Measurements from ENCODE around the gene ACTR3C.
"Not testable (repeated sequence)": the region's sequence is repeated elsewhere in the genome, so short reads cannot be mapped to it uniquely, and the experiment has no call there.

ACTR3C gene

DNA sequence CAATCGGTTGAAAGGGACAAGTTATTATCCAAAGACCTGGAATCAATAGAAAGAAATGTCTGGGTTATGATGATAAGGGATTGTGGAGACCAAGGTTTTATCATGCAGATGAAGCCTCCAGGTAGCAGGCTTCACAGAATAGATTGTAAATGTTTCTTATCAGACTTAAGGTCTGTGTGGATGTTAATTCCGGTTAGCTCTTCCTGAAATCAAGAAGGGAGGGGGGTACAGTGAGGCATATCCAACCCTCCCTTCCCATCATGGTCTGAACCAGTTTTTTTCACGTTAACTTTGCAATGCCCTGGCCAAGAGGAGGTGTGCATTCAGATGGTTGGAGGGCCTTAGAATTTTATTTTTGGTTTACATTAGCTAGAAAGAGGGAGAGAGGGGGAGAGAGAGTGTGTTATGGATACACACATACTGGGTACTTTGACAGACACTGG is 10.0 kb downstream of the ACTR3C start:
- no peak for DNase-seq (ENCODE audit: low spot score)

GRCh38 chr7:150312649-150313366 is 10.5 kb downstream of the ACTR3C start:
- DNase-seq (ENCODE audit: low spot score) = not testable (repeated sequence)

- DNase-seq (ENCODE audit: low spot score) = no peak
Measured at GRCh38 chr7:150311711-150312110, 11.6 kb downstream of the ACTR3C start.

DNA sequence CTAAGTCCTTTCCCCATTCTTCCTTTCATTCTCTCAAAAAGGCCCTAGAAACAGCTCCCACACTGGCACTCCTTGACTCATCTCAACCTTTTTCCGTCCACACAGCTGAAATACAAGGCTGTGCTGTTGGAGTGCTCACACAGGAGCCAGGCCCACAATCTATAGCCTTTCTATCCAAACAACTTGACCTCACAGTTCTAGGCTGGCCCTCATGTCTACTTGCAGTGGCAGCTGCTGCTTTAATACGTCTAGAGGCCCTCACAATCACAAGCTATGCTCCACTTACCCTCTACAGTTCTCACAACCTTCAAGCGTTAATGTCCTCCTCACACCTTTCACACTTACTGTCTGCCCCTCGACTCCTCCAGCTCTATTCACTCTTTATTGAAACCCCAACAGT is 12.2 kb downstream of the ACTR3C start:
- no peak for DNase-seq (ENCODE audit: low spot score)

- no peak for DNase-seq (ENCODE audit: low spot score)
Measured at GRCh38 chr7:150308575-150308974, 14.8 kb downstream of the ACTR3C start.

- DNase-seq (ENCODE audit: low spot score) = no peak
Measured at GRCh38 chr7:150307904-150308303, 15.4 kb downstream of the ACTR3C start.

- DNase-seq (ENCODE audit: low spot score) = no peak
Measured at GRCh38 chr7:150307129-150307528, 16.2 kb downstream of the ACTR3C start.

DNA sequence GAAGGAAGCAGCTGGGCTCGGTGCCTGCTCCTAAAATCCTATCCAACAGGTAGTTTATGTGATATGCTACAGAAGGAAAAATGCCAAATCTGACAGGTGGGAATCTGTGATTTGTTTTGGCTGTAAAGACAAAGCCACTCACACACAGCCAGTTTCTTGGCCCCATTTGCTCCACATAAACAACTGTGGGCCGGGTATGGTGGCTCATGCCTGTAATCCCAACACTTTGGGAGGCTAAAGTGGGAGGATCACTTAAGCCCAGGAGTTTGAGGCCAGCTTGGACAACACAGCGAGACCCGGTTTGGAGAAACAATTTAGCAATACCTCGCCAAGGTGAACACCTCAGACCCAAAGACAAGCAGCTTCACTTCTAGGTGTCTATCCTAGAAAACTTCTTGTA is 17.0 kb downstream of the ACTR3C start:
- not testable (repeated sequence) for DNase-seq (ENCODE audit: low spot score)

DNA sequence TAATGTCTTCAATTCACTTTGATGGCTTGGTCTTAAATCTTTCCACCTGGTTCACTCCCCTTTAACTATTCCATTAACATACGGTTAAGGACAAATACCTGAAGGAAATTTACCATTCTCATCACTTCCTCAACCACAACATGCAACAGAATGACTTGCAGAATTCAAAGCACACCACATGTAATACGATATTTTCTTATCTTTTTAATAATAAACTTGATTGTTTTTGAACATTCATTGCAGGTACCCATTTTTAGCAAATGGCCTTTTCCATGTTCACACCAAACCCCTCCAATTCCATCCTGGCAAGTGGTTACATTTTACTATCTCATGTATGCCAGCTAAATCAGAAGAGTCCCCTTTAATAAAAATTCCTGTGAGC is 17.5 kb downstream of the ACTR3C start:
- not testable (repeated sequence) for DNase-seq (ENCODE audit: low spot score)

GRCh38 chr7:150305259-150305902 is 18.0 kb downstream of the ACTR3C start:
- DNase-seq (ENCODE audit: low spot score) = not testable (repeated sequence)

GRCh38 chr7:150304499-150305258 is 18.7 kb downstream of the ACTR3C start:
- not testable (repeated sequence) for DNase-seq (ENCODE audit: low spot score)

DNA sequence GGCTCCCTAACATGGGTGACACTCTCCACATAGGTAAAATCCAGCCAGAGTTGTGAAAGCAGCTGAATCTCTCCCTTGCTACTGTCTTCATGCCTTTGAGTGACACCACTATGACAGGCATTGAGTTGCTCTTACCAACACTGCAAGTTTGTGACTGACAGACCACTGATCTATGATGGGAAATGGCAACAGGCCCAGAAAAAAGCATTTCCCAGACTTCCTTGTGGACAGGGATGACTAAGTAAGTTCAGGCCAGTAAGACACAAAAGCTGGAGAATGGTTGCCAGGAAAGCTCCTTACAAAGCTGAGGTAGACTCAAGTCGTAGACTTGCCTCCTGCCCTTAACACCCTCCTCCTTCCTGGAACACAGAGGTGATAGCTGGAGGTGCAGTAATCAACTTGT is 20.4 kb downstream of the ACTR3C start:
- DNase-seq (ENCODE audit: low spot score) = not testable (repeated sequence)

DNA sequence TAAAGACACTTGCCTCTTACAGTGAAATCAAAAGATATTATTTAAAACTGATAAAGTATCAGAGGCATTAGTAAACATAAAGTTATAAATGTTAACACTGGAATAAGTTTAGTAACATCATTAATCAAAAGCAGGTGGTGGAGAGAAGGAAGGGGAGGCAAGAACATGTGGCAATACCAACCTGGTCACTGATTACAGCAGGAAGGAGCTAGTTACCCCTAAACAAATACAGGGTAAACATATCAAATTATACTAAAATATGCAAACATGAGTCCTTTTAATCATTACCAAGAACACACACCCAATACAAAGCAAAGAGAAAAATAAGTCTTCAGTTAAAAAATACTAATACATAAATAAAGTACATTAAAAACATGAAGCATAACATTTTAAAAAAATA is 25.4 kb downstream of the ACTR3C start:
- not testable (repeated sequence) for DNase-seq (ENCODE audit: low spot score)

GRCh38 chr7:150296802-150297201 is 26.5 kb downstream of the ACTR3C start:
- DNase-seq (ENCODE audit: low spot score) = not testable (repeated sequence)

DNA sequence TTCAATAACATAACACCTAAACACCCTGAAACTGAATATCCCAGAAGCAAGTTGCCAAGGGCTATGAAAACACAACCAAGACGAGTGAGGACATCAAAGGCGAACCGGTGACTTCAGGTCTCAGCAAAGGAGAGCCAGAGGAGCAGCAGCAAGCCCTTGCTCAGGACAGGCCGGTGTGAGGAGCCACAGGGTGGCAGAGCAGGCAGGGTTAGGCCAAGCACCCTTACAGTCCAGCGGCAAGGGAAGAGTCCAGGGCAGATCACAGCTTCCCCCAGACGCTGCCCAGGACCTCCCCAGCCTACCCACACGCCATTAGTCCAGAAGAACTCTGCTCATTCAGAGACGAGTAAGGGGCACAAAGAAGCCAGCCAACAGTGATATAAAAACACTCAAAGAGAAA is 27.7 kb downstream of the ACTR3C start:
- DNase-seq (ENCODE audit: low spot score) = not testable (repeated sequence)

- not testable (repeated sequence) for DNase-seq (ENCODE audit: low spot score)
Measured at GRCh38 chr7:150295027-150295426, 28.3 kb downstream of the ACTR3C start.

DNA sequence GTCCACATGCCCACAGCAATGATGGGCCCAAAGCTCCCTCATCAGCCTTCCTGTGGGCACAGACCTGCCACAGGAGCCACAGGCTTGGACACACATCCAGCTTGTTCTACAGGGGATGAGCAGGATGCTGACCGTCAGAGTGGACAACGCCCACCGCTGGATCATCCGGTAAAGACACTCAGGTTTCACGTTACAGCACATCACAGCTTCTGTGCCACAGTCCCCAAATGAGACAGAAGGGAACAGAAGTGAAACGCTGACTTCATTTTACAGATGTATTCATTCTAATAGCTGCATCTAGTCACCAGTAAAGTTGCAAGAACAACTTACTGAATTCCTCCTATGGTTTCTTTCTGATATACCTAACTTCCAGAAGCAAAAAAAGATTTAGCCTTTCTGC is 33.0 kb downstream of the ACTR3C start:
- DNase-seq (ENCODE audit: low spot score) = peak; percentile 6

DNA sequence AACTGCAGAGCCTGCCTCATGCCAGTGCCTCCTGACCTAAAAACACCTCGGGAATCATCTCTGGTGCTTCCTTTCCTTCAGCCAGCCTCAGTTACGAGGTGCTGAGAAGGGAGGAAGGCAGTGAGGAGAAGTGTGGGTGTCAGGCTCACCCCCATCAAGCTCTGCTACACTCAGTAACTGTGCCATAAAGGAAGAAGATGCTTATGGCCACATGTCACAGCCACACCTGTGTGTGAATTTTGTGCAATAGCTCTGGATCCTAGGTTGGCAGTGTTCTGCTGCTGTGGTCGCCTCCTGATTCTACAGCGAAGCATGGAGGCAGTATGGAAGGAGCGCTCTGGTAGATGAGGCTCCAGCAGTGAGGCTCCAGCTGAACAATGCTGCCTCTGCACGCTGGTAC is 34.5 kb downstream of the ACTR3C start:
- DNase-seq (ENCODE audit: low spot score) = not testable (repeated sequence)

DNA sequence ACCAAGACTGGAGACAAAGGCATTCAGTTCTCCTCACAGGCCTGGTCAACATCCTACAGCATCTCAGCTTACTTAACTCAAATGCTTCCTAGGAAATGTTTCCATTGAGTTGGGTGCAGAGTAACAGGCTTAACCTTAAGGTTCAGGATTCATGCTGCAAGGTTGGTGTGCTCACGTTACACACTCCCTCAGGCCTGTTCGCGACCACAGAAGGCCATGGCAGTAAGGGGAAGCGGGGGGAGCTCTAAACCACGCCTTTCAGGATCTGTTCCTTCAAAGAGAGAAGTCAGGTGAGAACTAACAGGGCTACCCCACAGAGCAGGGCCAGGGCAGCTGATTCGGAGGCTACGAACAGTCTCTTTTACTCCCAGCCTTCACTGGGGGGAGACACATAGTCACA is 35.5 kb downstream of the ACTR3C start:
- DNase-seq (ENCODE audit: low spot score) = not testable (repeated sequence)

DNA sequence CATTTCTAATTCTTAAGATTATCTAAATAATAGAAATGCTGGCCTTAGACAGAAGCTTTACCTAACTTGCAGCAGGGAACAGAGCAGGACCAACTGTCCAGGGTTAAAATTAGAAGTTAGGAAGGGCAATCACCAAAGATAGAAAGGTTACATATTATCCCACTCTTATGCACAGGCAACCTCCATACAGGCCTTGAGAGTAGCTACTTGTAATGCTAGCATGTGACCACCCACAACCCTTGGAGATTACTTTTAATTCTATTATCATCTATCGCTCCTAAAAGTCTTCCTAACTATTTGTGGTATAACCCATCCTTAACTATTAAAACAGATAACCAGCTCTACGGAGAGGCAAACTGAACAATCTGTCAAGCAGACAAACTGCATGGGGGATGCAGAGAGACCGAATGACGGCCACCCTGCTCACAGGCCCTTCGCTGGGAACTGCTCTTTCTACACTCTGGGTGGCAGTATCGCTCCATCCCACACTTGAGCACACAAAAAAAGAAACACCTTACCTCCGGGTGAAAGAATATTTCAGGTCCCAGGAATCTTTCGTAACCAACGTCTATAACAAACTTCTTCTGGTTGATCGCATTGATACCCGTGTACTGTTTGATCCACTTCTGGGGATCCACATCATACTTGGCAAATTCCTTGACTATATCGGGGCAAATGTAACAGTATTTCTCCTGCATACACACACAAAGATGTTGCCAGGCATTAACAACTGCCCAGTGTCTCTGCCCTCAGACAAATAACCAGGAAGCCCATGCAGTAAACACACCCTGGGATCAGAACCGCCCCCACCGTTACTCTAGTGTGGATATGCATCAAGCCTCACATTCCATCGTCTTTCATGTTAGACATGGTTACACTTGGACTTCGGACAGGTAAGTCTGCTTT is 37.2 kb downstream of the ACTR3C start:
- DNase-seq (ENCODE audit: low spot score) = not testable (repeated sequence)

DNA sequence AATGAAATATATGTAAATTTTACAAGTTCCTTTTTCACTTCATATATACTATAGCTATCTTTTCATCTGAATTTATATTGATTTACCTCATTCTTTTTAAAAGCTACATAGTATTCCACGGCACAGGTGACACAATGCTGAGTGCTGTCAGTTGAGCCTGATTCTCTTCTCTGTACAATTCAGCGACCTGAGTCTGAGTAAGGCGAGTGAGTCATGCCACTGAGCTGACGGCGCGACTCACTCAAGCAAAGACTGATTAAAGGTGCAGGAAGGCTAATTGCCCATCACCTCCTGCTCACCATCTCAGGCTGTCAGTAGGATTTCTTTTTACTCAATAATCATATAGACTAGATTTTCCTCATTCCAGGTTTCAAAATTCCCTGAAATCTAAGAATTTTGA is 39.7 kb downstream of the ACTR3C start:
- not testable (repeated sequence) for DNase-seq (ENCODE audit: low spot score)

DNA sequence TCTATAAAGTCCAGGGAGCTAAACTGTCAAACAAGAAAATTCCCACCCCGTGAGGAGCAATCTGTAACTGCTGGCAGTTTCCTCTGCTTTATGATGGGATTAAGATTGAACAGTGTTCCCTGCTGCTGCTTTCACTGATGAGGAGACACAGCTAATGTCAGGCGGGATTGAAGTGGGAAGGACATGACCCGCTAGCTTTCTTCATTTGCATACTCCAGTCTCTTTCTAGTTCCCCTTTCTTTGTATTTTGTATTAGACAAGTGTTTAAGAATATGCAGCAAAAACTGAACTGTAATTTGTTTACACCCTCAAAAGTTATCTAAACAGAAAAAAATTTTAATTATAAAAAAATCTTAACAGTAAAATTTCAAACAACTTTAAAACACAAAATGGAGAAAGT is 40.2 kb downstream of the ACTR3C start:
- DNase-seq (ENCODE audit: low spot score) = not testable (repeated sequence)

All from activated CD4-positive, alpha-beta T cell treated with anti-CD3 and anti-CD28 coated beads, Interleukin-2, Interleukin-4, amounts not matched to agents 100 ng/mL and 50 ng/mL, durations not matched to agents 16 hours and 8 hours (primary cell).